GM23248 (cell line): ENCODE measurements around the gene LRPAP1. TPM values are rescaled to one million over a fixed set of nuclear protein-coding genes. Genes with fewer than 3 reads are reported as not detected.
"Not testable (repeated sequence)": the region's sequence is repeated elsewhere in the genome, so short reads cannot be mapped to it uniquely, and the experiment has no call there.

ENCODE experiments used
- DNase-seq: peaks from one replicate; pipeline ENCODE4 v3.0.0-alpha.2; 2015
- H2AFZ ChIP-seq: fragments of 200-600 bp; sonication (generic); 2 replicates; pipeline ENCODE4 v1.6.1; 2016; ENCODE audit warnings: antibody characterized with exemption
- H3F3A ChIP-seq: fragments of 200-600 bp; sonication (generic); 2 replicates; pipeline ENCODE4 v1.6.1; 2016; ENCODE audit warnings: mild to moderate bottlenecking, antibody characterized with exemption, mixed run types; ENCODE audit not compliant: insufficient read depth
- H3K27ac ChIP-seq: fragments of 200-600 bp; sonication (generic); 2 replicates; pipeline ENCODE4 v1.5.1; 2016; ENCODE audit warnings: mild to moderate bottlenecking
- H3K27me3 ChIP-seq: fragments of 200-600 bp; sonication (generic); replicated peaks from 2 replicates; pipeline ENCODE4 v1.6.1; 2016; ENCODE audit warnings: mild to moderate bottlenecking; ENCODE audit not compliant: insufficient read depth
- H3K36me3 ChIP-seq: fragments of 200-600 bp; sonication (generic); 2 replicates; pipeline ENCODE4 v1.6.1; 2016; ENCODE audit warnings: low read depth, mild to moderate bottlenecking
- H3K4me1 ChIP-seq: fragments of 200-600 bp; sonication (generic); 2 replicates; pipeline ENCODE4 v1.6.1; 2016; ENCODE audit warnings: mild to moderate bottlenecking; ENCODE audit not compliant: insufficient read depth
- H3K4me2 ChIP-seq: fragments of 200-600 bp; sonication (generic); one replicate; pipeline ENCODE4 v1.6.1; 2016; ENCODE audit warnings: mild to moderate bottlenecking; ENCODE audit not compliant: unreplicated experiment
- H3K4me3 ChIP-seq: fragments of 200-600 bp; sonication (generic); 2 replicates; pipeline ENCODE4 v1.5.1; 2016; ENCODE audit warnings: mild to moderate bottlenecking
- H3K79me2 ChIP-seq: fragments of 200-600 bp; sonication (generic); 2 replicates; pipeline ENCODE4 v1.6.1; 2016; ENCODE audit warnings: mild to moderate bottlenecking; ENCODE audit not compliant: insufficient read depth
- H3K9ac ChIP-seq: fragments of 200-600 bp; sonication (generic); 2 replicates; pipeline ENCODE4 v1.6.1; 2016; ENCODE audit warnings: mild to moderate bottlenecking
- H3K9me2 ChIP-seq: fragments of 200-600 bp; sonication (generic); 2 replicates; pipeline ENCODE4 v1.6.1; 2016; ENCODE audit warnings: mixed run types, mild to moderate bottlenecking, moderate library complexity; ENCODE audit not compliant: insufficient read depth
- H3K9me3 ChIP-seq: fragments of 200-600 bp; sonication (generic); one replicate; pipeline ENCODE4 v1.6.1; 2017; ENCODE audit warnings: low read depth
- H4K20me1 ChIP-seq: fragments of 200-600 bp; sonication (generic); 2 replicates; pipeline ENCODE4 v1.6.0; 2016; ENCODE audit not compliant: insufficient read depth
- EZH2 ChIP-seq: fragments of 200-600 bp; sonication (generic); IDR thresholded peaks from 2 replicates; pipeline ENCODE4 v1.6.1; 2018; ENCODE audit warnings: antibody characterized with exemption, mild to moderate bottlenecking; ENCODE audit not compliant: insufficient read depth, poor library complexity, severe bottlenecking
- EZH2phosphoT487 ChIP-seq: fragments of 200-600 bp; sonication (generic); IDR thresholded peaks from 2 replicates; pipeline ENCODE4 v1.6.1; 2018; ENCODE audit warnings: antibody characterized with exemption, moderate library complexity, mild to moderate bottlenecking, low read depth; ENCODE audit not compliant: insufficient read depth
- WGBS, 2 experiments: methylation state at CpG; one replicate each; pipeline ENCODE4 v1.1.6; 2015 to 2017; ENCODE audit warnings: low lambda C conversion rate in 2 of 2, low coverage in 1 of 2; ENCODE audit errors: missing lambda C conversion rate in 2 of 2; 5-methylcytosine and 5-hydroxymethylcytosine counted together
- in situ Hi-C: fragments of 300-500 bp; cut with MboI; formaldehyde crosslinking; loops from 2 replicates; pipeline ENCODE4 v1.15.0; 2020
- polyA plus RNA-seq: library from polyadenylated mRNA; unstranded; fragments of >200 nt; fragmentation: Nextera tagmentation; extraction: Ambion mirVana; gene quantifications from 2 replicates; pipeline ENCODE4 v1.2.1, GENCODE V29; 2016
- total RNA-seq: library from RNA; depleted of rRNA; stranded (reverse); fragments of >200 nt; shearing (Covaris generic); gene quantifications from 2 replicates; pipeline ENCODE4 v1.2.3, GENCODE V29; 2014

Gene LRPAP1
- total and polyA plus RNA-seq, 2 experiments from 2014 or later: 237 to 338 TPM

DNA sequence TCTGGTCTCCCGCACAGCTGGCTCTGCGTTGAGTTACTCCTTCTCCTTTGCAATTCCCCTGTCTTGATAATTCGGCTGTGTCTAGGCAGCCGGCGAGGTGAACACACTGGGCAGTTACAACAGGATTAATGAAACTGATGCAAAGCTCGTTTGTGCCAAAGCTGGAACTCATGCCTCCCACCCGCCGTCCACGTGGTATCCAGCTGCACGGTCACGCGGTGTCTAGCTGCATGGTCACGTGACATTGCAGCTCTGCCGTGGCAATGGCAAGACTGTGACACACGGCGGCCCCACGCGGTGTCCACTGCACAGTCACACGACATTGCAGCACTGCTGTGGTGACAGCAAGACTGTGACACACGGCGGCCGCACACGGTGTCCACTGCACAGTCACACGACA is 31.2 kb upstream of the LRPAP1 start:
- Histone ChIP-seq H3K9ac (no peak overlapping the region), H3K9me2 (no peaks in the 10 kb centered on the region), H3K4me2 (no peak overlapping the region), H3K79me2 (no peaks in the 10 kb centered on the region), H3K27me3 (no peaks in the 10 kb centered on the region), H3K27ac (no peak overlapping the region), H3F3A (no peaks in the 10 kb centered on the region), H2AFZ (no peak overlapping the region), H3K36me3 (no peaks in the 10 kb centered on the region), H4K20me1 (no peaks in the 10 kb centered on the region), H3K4me3 (no peak overlapping the region), H3K4me1 (no peaks in the 10 kb centered on the region), H3K9me3 (no peaks in the 10 kb centered on the region)
- TF ChIP-seq EZH2phosphoT487 (no peak), EZH2 (no peak)
- 66 to 68% methylated on average over 24 of the region's 24 CpGs for WGBS, 2 experiments
- in situ Hi-C loops: no loop called here
- DNase-seq: peak; percentile 1

GRCh38 chr4:3562127-3562526 is 29.9 kb upstream of the LRPAP1 start:
- H3K27me3 ChIP-seq, in situ Hi-C loops, H3K4me2 ChIP-seq, DNase-seq, H3K4me1 ChIP-seq, H3K9me2 ChIP-seq, H3K9ac ChIP-seq, H2AFZ ChIP-seq, H3K79me2 ChIP-seq, H3K27ac ChIP-seq, H3K4me3 ChIP-seq, H4K20me1 ChIP-seq, H3K9me3 ChIP-seq, H3F3A ChIP-seq, H3K36me3 ChIP-seq: not testable (repeated sequence)
- 35 to 59% methylated on average over 4 to 6 of the region's 8 CpGs for WGBS, 2 experiments

- DNase-seq, H3K9me2 ChIP-seq, H3F3A ChIP-seq, H3K4me3 ChIP-seq, H3K79me2 ChIP-seq, H3K9me3 ChIP-seq, H3K9ac ChIP-seq, in situ Hi-C loops, H3K36me3 ChIP-seq, H4K20me1 ChIP-seq, H3K4me2 ChIP-seq, H3K27ac ChIP-seq, H2AFZ ChIP-seq, H3K27me3 ChIP-seq, H3K4me1 ChIP-seq: not testable (repeated sequence)
- WGBS, 2 experiments: 10% methylated on average over 1 of the region's 1 CpG; no CpG with 5 or more reads in 1 of the 2 experiments
Measured at GRCh38 chr4:3560465-3560864, 28.2 kb upstream of the LRPAP1 start.

GRCh38 chr4:3559381-3560290 is 27.4 kb upstream of the LRPAP1 start:
- H3K27ac ChIP-seq: not testable (repeated sequence)
- WGBS, 2 experiments: 49 to 53% methylated on average over 10 to 13 of the region's 13 CpGs

GRCh38 chr4:3558514-3558836 is 26.3 kb upstream of the LRPAP1 start:
- in situ Hi-C loops: not testable (repeated sequence)

More at GRCh38 chr4:3559381-3560290, 27.4 kb upstream of the LRPAP1 start:
- H3K9ac ChIP-seq, H3K4me2 ChIP-seq, H4K20me1 ChIP-seq, H3K79me2 ChIP-seq, H3K4me3 ChIP-seq, H3K4me1 ChIP-seq, H3K27me3 ChIP-seq, in situ Hi-C loops, H3K9me2 ChIP-seq, H3K9me3 ChIP-seq, DNase-seq, H2AFZ ChIP-seq, H3K36me3 ChIP-seq, H3F3A ChIP-seq: not testable (repeated sequence)

DNA sequence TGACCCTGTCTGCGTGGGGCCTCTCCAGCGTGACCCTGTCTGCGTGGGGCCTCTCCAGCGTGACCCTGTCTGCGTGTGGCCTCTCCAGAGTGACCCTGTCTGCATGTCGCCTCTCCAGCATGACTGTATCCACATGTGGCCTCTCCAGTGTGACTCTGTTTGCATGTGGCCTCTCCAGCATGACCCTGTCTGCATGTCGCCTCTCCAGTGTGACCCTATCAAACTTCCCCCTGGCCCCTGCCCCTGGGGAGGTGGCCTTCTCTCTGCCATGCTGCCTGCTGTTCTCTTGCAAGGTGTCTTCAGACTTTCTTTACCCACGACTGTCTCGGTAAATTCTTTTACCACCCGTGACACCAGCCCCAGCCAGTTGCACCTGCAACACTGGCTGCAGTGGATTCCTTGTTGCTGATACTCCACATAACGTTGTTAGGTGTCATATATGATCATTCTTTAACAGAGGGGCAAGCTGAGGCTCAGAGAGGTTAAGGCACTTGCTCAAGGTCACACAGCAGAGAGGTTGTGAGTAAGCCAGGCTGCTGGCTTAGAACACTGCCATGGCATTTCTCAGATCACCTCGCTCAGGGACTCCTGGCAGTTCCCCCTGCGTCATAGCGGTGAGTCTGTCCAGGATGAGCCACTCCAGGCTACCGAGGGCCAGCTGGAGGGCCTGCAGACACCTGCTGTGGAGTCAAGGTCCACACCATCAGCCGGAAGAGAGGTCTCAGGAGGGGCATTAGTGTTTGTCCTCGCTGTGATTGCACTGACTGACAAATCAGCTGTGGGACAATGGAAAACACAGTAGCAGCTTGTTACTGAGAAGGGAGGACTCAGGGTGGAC is 25.7 kb upstream of the LRPAP1 start:
- H3K36me3 ChIP-seq, H3K9me2 ChIP-seq, H3K4me2 ChIP-seq, H3K4me3 ChIP-seq, H3K79me2 ChIP-seq, H3K9me3 ChIP-seq, H4K20me1 ChIP-seq, H3K4me1 ChIP-seq, H3K9ac ChIP-seq, H2AFZ ChIP-seq, in situ Hi-C loops, DNase-seq, H3K27ac ChIP-seq, H3K27me3 ChIP-seq, H3F3A ChIP-seq: not testable (repeated sequence)
- 42% methylated on average over 15 to 17 of the region's 17 CpGs for WGBS, 2 experiments

More at GRCh38 chr4:3558514-3558836, 26.3 kb upstream of the LRPAP1 start:
- H3K9me3 ChIP-seq, H3K4me3 ChIP-seq, H3K27me3 ChIP-seq, H2AFZ ChIP-seq, H3K27ac ChIP-seq, H3K4me1 ChIP-seq, H4K20me1 ChIP-seq, H3K36me3 ChIP-seq, DNase-seq, H3K9ac ChIP-seq, H3K9me2 ChIP-seq, H3F3A ChIP-seq, H3K79me2 ChIP-seq, H3K4me2 ChIP-seq: not testable (repeated sequence)
- WGBS, 2 experiments: 42 to 62% methylated on average over 6 to 7 of the region's 7 CpGs

DNA sequence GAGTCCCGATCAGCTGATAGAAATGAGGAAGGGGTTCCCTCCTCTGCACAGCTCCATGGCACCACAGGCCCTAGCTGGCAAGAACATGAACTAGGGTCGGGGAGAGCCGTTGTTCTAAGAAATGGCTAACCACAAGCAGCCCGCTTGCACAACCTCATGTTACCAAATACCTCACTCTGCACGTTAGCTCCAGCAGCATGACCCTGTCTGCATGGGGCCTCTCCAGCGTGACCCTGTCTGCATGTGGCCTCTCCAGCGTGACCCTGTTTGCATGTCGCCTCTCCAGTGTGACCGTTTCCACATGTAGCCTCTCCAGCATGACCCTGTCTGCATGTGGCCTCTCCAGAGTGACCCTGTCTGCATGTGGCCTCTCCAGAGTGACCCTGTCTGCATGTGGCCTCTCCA is 24.9 kb upstream of the LRPAP1 start:
- H3K4me1 ChIP-seq, H3K27me3 ChIP-seq, H3K27ac ChIP-seq, H2AFZ ChIP-seq, H3F3A ChIP-seq, in situ Hi-C loops, H3K9me2 ChIP-seq, H3K36me3 ChIP-seq, H4K20me1 ChIP-seq, H3K79me2 ChIP-seq, H3K4me2 ChIP-seq, H3K4me3 ChIP-seq, H3K9ac ChIP-seq, H3K9me3 ChIP-seq: not testable (repeated sequence)
- DNase-seq: peak; percentile 32
- 27 to 34% methylated on average over 9 of the region's 9 CpGs for WGBS, 2 experiments
